GM18861 (cell line): Measurements from ENCODE around the gene CATSPERZ.

ENCODE experiments used
- ATAC-seq: cut with Tn5 transposase; IDR thresholded peaks from one replicate; pipeline ENCODE4 v1.9.1; 2021; ENCODE audit not compliant: unreplicated experiment

The CATSPERZ gene

DNA sequence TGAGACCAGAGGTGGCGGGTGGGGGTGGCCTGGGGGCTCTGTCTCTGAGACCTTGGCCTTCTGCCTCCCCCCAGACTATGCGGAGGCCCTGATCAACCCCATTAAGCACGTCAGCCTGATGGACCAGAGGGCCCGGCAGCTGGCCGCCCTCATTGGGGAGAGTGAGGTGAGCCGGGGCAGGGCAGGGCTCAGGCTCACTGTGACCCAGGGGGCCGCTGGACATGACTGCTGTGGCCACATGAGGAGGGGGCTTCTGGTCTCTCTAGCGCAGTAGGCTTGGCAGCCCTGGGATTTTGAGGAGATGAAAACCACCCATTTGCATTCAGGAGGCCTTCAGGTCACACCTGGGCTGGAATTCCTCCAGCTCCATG, 36.2 kb upstream of the CATSPERZ start:
- no peak for ATAC-seq

DNA sequence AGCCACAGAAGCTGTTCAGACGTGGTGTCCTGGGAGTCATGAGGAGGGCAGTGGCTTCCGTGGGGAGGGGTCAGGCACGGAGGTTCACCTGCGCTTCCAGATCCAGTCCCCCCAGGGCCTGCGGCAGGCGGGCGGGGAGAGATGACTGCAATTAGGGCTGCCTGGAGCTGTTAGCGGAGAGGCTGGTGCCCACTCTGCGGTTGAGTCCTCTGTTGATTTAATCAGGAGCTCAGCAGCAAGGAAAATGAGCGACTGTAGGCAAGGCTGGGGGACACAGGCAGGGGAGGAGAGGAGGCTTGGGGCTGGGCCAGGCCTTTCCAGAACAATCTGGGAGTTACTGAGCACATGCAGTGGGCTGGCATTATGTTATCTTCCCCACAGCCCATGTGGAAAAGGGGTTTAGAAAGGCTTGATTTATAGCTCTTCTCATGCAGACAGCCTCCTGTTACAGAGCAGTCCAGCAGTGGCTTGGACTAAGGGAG, 35.7 kb upstream of the CATSPERZ start:
- no peak for ATAC-seq

DNA sequence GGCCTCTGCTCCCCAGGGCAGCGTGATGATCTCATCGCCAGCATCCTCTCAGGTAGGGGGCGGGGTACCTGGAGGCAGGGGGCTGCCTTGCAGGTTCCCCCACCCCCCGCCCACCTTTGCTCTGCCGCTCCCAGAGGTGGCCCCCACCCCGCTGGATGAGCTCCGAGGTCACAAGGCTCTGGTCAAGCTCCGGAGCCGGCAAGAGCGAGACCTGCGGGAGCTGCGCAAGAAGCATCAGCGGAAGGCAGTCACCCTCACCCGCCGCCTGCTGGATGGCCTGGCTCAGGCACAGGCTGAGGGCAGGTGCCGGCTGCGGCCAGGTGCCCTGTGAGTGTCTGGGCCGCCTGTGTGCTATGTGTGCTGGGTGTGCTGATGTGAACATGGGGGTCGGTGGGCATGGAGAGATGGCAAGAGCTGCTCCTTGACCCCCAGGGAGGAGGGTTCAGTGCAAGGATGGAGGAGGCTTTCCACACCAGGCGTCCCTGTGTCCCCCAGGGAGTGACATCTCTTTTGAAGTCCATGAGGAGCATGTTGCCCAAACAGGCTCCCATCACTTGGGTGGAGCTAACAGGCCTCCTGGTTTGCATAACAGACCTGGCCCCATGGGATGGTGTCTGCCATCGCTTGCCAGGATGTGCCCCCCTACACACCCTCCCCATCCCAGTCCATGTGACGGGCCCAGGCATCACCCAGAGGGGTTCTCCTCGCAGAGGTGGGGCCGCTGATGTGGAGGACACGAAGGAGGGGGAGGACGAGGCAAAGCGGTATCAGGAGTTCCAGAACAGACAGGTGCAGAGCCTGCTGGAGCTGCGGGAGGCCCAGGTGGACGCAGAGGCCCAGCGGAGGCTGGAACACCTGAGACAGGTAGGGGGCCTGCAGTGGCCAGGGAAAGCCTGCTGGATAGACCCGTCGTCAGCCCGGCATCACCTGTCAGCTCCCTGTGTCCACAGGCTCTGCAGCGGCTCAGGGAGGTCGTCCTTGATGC, 34.7 kb upstream of the CATSPERZ start:
- ATAC-seq, result no peak

DNA sequence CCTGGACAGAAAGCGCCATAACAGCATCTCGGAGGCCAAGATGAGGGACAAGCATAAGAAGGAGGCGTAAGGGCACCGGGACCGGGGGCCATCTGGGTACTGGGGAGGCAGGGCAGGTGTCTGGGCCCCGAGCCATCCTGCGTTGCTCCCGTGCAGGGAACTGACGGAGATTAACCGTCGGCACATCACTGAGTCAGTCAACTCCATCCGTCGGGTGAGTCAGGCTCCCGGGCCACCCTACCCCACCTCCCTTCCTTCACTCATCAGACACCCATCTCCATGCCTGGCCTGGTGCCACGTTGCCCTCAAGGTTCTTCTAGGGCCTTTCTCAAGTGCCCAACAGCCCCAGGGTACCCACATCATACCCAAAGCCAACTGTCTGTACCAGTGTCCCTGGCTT, 33.8 kb upstream of the CATSPERZ start:
- no peak for ATAC-seq

DNA sequence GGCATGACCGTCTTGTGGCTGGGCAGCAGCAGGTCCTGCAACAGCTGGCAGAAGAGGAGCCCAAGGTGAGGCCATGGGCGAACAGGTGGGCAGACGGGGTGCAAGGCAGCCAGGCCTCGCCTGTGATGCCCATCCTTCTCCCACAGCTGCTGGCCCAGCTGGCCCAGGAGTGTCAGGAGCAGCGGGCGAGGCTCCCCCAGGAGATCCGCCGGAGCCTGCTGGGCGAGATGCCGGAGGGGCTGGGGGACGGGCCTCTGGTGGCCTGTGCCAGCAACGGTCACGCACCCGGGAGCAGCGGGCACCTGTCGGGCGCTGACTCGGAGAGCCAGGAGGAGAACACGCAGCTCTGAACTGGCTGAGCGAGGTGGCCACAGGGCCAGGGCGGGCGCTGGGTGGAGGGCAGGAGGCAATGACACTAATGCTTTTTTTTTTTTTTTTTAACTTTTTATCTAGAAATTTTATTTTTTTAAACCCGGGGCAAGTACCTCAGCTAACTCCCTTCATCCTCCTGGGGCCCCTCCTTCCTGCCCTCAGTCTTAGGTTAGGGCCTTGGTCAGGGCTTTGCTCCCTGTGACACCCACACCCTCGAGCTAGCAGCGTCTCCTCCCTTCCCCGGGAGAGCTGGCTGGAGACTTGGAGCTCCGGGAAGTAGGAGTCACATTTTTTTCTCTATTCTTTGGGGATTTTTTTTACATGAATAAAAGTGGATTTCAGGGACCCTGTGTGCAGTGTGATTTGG, 32.8 kb upstream of the CATSPERZ start:
- no peak for ATAC-seq

DNA sequence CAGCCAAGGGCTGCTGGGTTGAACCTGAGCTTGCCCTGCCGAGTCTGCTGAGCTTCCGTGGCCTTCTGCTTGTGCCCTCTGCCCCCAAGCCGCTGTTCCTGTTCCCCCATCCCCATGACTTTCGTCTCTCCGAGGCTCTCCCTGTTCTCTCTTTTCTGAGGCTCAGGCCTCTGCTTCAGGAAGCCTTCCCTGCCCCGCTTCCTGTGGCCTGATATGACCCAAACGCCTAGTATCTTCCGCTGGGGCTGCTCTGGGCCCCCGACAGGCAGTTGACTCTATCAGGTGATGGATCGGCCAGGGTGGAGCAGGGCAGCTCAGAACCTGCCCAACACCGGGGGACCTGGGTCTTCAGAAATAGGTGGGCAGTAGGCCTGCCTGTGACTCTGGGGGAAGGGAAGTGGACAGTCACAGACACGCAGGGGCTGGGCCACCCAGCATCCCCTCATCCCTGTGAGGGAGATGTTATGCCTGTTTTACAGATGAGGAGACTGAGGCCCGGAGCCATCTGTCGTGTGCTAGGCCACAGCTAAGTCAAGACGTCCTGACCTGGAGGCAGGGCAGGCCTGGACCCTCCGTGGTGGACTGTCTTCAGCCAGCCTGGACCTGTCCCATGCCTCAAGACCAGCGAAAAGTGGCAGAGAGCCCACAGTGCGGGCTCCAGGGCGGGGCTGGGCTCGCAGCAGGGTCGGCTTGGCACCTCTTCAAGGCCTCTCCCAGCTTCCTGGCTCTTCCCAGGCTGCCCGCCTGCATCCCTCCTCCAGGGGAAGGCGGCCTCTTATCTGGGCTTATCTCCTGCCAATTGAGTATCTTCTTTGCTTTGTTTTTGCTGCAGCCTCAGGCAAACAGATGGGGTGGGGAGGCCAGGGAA, 31.9 kb upstream of the CATSPERZ start:
- no peak for ATAC-seq

DNA sequence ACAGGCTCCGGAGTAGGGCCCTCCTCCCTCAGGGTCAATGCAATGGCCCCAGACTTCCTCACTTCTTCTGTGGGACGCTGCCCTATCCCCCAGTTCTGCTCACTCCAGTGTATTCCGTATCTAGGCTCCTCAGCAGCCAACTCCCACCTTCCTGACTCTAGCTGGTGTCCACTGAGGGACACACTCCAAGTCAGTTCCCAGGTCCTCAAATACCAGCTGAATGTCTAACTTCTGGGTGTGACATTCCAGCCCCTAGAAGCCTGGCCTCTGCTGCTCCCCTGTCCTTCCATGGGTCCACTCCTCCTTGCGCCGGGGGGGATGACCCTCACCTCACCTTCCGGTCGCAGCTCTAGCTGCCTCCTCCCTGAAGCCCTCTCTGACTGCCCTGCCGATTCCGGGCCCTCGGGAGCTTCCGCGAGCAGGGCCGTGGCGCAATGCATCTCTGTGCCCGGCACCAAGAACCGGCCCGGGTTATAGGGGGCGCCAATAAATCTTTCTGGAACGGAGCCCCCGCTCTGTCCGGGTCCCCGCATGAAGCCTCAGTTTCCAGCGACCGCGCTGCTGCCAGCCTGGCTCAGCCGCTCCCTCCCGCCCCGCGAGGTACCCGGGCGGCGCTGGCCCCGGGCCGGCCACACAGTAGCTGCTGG, 31.1 kb upstream of the CATSPERZ start:
- peak; percentile 17 for ATAC-seq

DNA sequence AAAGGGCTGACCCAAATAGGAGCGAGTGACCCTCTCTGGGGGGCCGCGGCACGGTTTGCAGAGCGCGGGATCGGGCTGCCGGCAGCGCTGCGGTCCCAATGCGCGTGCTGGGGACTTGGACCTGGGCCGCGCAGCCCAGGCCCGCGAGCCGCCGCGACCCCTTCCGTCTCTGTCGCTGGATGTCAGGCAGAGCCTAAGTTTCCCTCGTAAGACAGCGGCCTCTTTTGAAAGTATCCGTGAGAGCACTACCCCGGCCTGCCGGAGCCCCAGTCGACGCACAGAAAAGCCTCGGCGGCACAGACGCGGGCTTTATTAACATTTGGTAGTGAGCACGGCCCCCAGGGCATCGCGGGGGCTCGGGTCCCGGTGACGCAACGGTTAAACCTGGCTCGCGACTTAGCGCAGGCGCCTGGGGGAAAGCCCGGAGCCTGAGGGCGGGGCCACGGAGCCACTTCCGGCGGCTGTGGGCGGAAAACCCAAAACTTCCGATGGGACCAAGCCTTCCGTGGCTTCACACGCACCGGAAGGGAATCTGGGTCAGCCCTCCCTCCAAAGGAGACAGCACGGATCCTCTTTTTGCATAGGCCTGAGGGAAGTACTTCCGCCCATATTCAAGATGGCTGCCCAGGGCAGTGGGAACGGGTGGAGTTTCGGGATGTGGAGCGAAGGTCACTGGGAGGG, 30.5 kb upstream of the CATSPERZ start:
- peak; percentile 50 for ATAC-seq

DNA sequence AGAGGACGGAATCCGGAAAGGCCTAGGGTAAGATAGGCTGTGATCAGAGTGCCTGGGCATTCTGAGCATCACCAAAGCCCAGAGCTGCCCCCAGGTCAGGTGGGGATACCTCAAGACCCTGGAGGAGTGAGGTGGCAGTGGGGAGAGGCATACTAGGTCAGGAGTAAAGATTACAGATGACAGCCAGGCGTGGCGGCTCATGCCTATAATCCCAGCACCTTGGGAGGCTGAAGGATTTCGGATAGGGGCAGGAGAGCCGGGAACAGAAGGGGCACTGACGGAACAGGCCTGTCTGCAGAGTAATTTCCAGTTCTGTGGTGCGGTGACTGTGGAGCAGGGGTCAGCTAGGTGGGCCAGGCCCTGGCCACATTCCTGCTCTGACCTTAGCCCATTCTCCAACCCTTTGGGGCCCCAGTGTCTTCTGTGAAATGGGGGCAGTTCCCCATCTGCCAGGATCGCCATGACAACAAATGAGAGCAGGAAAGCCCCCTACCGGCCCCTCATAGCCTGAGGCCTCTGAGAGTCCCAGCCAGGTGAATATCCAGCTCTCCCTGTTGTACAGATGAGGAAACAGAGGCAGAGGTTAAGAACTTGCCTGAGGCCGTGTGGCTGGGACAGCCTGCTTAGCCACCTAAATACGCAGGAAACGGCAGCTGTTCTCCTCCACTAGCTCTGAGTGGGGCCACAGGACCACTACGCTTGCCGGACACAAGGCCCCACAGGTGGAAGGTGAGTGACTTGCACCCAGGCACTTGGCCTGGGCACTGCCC, 24.9 kb upstream of the CATSPERZ start:
- ATAC-seq, result no peak

DNA sequence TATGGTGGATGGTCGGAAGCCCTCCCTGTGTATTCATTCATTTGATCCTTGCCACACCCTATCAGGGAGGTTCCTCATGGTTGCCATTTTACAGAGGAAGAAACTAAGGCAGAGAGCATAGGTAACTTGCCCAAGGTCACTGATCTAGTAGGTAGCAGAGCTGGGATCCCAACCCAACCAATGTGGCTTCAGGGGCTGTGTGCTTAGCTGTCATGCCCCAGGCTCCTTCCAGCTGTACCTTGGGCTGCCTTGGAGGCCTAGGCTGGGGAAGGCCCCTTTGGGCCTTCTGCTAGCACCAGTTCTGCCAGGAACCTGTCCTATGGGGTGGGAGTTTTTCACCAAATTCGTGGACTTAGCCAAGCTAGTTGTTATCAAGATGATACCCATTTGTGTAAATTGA, 24.3 kb upstream of the CATSPERZ start:
- no peak for ATAC-seq

DNA sequence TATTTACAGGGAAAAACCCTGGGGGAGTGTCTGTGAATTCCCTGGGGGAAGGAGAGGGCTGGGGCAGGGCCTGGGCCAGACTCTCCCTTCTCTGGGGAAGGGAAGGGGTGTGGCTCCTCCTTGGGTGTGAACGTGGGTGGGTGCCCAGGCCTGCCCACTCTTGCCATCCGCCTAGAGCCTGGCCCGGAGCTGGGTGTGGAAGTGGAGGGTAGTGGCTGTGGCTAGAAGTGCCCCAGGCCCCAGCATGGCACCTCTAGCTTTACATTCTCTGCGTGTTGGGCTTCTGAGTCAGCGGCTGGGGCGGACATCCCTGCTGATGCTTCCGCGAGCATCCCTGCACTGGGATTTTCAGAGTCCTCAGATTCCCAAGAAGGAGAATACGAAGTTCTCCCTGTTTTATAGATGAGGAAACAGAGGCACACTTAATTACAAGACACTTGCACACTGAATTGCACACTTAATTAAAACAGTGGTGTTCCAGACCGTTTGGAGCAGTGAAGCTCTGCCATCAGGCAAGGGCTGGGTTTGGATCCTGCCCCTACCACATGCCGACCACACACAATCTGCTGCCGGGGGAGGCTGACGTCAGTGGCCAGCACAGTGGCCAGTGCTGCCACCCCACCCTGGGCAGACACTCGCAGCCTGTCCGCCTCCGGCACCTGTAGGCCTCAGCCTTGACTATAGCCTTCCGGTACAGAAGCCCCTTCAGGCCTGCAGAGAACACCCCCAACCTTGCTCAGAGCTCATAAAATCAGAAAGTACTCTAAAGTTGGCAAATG, 23.3 kb upstream of the CATSPERZ start:
- no peak for ATAC-seq

DNA sequence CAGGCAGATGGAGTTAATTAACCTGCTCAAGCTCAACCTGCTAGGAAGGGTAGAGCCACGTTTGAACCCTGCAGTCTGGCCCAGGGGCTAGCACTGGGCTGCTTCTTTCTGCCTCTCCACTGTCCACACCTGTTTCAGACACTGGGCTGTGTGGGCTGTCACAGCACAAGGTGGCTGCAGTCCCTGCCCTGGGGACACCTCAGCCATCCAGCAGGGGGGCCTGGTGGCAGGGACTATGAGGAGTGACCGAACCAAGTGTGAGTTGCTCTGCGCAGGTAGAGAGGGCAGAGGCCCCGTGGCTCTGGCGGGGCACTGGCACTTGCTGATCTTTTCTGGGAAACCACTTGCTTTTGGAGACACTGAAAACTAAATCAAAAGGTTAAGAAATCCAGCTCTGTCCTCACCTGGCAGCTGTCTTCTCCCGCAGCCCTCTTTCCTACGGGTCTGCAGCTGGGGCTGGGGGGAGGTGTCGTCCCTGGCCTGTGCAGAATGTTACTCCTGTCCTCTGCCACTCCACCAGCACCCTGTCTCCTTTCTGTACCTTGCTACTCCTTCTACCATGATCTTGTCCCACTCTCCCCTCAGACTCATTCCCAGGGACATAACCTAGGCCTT, 21.5 kb upstream of the CATSPERZ start:
- ATAC-seq, result no peak

DNA sequence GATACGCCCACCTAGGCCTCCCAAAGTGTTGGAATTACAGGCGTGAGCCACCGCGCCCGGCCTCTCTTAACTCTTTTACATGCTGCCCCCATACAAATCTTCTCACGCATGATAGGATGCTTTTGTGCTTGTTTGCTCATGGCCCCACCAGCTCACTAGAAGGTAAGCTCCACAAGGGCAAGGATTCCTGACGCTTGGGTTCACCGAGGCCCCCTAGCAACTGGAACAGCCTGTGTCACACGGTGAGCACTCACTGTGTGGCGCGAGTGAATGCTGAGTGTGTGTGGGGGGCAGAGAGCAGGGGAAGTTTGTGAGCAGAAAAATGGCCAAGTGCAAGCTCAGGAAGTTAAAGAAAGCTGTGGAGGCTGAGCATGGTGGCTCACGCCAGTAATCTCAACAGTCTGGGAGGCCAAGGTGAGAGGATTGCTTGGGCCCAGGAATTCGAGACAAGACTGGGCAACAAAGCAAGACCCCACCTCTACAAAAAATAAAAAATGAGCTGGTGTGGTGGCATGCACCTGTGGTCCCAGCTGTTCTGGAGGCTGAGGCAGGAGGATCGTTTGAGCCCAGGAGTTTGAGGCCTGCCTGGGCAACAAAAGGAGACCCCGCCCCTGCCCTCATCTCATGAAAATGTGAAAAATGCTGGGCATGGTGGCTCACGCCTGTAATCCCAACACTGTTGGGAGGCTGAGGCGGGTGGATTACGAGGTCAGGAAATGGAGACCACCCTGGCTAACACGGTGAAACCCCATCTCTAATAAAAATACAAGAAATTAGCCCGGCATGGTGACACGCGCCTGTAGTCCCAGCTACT, 18.0 kb upstream of the CATSPERZ start:
- ATAC-seq, result no peak

DNA sequence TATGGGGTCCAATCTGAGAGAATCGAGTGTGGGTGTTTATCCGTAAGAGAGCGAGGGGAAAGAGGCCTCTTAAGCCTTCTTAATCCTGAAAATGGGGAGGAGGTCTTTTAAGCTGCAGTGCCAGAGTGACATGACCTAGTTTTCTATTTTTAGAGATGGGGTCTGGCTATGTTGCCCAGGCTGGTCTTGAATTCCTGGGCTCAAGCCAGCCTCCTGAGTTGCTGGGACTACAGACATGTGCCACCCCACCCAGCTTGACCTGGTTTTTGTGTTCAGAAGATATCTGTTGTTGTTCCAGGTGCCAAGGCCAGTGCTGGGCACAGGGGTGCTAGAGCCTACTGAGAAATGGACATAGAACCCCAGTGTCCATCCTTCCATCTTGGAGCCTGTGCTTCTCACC, 17.1 kb upstream of the CATSPERZ start:
- no peak for ATAC-seq

DNA sequence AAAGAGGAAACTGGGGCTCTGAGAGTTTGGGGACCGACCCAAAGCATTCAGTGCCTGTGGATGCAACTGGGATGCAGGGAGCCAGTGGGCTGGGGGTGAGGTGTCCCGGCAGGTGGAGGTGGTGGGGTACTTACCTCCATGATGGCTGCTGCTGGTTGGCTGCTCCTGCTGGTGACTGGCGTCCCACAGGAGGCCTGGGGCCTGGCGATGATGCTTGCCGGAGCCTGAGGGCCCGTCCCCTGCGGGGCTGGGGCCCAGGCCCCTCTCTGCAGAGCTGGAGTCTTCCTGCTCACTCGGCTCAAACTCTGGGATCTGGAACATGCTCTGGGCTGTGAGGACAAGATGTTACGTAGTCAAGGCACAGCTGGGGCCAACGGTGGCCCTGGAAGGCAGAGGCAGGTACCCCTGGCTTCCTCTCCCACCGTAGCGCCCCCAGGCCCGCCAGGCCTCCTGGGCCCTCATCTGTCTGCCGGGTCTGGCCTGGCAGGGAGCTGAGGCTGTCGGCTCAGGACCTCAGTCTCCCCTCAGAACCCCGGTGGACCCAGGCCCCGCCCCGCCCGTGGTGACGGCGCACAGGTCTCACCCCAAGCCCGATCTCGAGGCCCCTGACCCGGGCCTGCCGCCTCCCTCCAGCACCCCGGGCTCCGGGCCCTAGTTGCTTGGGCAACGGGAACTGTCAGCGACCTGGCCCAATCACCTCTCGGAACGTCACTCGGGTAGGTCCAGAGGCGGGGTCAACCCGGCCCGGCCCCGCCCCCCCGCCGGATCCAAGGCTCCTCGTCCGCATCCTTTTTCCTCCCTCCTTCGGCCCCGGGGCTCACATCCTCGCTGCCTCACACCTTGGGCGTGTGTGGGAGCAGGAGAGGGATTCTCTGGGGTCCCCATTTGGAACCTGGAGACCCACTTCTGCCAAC, 15.9 kb upstream of the CATSPERZ start, which contains the start of gene BAD:
Gene BAD, minus strand, starts transcription at position 618 of the 914 bp plus-strand sequence. Its CDS starts 297 bp downstream, at position 321.
- peak; percentile 59 for ATAC-seq
